Cardiac muscle cell (in vitro differentiated cells and primary cell): ENCODE results near the gene TERB2. TPM values are rescaled to one million over a fixed set of nuclear protein-coding genes. Genes with fewer than 3 reads are reported as not detected.
"Not testable (repeated sequence)": the region's sequence is repeated elsewhere in the genome, so short reads cannot be mapped to it uniquely, and the experiment has no call there.

Experiments
- DNase-seq, 2 donors: peaks; one replicate each; pipeline versions ENCODE4 v3.0.0 to v3.0.0-alpha.2; 2010 to 2017; ENCODE audit warnings: low read depth in 1 of 2, low spot score in 1 of 2
- H3K27ac ChIP-seq: fragments of 200-600 bp; sonication (generic); 2 replicates; pipeline ENCODE4 v1.5.1; 2016
- H3K27me3 ChIP-seq: fragments of 200-600 bp; sonication (generic); 2 replicates; pipeline ENCODE4 v1.6.0; 2016; ENCODE audit warnings: control low read depth
- H3K36me3 ChIP-seq: fragments of 200-600 bp; sonication (generic); 2 replicates; pipeline ENCODE4 v1.5.1; 2016; ENCODE audit warnings: control low read depth
- H3K4me1 ChIP-seq: fragments of 200-600 bp; sonication (generic); 2 replicates; pipeline ENCODE4 v1.8.1; 2017; ENCODE audit warnings: low read depth, mild to moderate bottlenecking, mixed run types
- H3K4me3 ChIP-seq: fragments of 200-600 bp; sonication (generic); 2 replicates; pipeline ENCODE4 v1.5.1; 2016; ENCODE audit warnings: mild to moderate bottlenecking
- H3K9me3 ChIP-seq: fragments of 200-600 bp; sonication (generic); 2 replicates; pipeline ENCODE4 v1.5.1; 2017; ENCODE audit warnings: low read depth, mild to moderate bottlenecking, control low read depth
- polyA plus RNA-seq: library from polyadenylated mRNA; unstranded; fragments of >200 nt; fragmentation: Nextera tagmentation; extraction: Ambion mirVana; gene quantifications from 2 replicates; pipeline ENCODE4 v1.2.1, GENCODE V29; 2016
- total RNA-seq: library from RNA; depleted of rRNA; stranded (reverse); fragments of >200 nt; gene quantifications from 2 replicates; pipeline ENCODE4 v1.2.3, GENCODE V29; 2016
- TF ChIP-seq, protein P1 (sequence below): IDR thresholded peaks from 2 replicates; pipeline ENCODE4 v1.5.1; 2012; ENCODE audit warnings: low read depth, mild to moderate bottlenecking, low read length

Gene TERB2
- total and polyA plus RNA-seq, 2 experiments from 2014 or later = not detected

DNA sequence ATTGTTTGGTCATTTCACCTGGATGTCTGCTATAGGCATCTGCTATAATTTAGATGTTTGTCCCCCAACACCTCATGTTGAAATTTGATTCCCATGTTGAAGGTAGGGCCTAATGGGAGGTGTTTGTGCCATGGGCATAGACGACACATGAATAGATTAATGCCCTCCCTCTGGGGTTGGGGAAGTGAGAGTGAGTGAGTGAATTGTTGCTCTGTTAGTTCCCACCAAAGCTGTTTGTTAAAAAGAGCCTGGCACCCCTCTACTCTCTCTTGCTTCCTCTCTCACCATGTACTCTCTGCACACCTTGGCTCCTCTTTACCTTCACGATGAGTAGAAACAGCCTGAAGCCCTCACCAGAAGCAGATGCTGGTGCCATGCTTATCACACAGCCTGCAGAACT is 42.6 kb downstream of the TERB2 start:
- no peaks in the 10 kb centered on the region for H3K9me3 ChIP-seq
- H3K4me1 ChIP-seq = no peaks in the 10 kb centered on the region
- H3K27ac ChIP-seq = no peak overlapping the region
- H3K27me3 ChIP-seq = no peaks in the 10 kb centered on the region
- H3K4me3 ChIP-seq = no peak overlapping the region
- DNase-seq = no peak
- no peaks in the 10 kb centered on the region for H3K36me3 ChIP-seq
- TF ChIP-seq, protein P1, sequence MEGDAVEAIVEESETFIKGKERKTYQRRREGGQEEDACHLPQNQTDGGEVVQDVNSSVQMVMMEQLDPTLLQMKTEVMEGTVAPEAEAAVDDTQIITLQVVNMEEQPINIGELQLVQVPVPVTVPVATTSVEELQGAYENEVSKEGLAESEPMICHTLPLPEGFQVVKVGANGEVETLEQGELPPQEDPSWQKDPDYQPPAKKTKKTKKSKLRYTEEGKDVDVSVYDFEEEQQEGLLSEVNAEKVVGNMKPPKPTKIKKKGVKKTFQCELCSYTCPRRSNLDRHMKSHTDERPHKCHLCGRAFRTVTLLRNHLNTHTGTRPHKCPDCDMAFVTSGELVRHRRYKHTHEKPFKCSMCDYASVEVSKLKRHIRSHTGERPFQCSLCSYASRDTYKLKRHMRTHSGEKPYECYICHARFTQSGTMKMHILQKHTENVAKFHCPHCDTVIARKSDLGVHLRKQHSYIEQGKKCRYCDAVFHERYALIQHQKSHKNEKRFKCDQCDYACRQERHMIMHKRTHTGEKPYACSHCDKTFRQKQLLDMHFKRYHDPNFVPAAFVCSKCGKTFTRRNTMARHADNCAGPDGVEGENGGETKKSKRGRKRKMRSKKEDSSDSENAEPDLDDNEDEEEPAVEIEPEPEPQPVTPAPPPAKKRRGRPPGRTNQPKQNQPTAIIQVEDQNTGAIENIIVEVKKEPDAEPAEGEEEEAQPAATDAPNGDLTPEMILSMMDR = no peak

DNA sequence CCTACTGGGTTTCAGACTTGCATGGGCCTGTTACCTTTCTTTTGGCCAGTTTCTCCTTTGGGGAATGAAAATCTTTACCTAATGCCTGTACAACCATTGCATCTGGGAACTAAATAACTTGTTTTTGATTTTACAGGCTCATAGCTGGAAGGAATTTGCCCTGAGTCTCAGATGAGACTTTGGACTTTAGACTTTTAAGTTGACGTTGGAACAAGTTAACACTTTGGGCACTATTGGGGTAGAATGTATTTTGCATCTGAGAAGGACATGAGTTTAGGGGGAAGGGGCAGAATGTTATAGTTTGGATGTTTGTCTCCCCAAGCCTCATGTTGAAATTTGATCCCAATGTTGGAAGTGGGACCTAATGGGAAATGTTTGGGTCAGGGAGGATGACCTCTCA is 44.7 kb downstream of the TERB2 start:
- H3K4me1 ChIP-seq, H3K27ac ChIP-seq, H3K36me3 ChIP-seq, H3K27me3 ChIP-seq, DNase-seq, H3K9me3 ChIP-seq, H3K4me3 ChIP-seq: not testable (repeated sequence)

DNA sequence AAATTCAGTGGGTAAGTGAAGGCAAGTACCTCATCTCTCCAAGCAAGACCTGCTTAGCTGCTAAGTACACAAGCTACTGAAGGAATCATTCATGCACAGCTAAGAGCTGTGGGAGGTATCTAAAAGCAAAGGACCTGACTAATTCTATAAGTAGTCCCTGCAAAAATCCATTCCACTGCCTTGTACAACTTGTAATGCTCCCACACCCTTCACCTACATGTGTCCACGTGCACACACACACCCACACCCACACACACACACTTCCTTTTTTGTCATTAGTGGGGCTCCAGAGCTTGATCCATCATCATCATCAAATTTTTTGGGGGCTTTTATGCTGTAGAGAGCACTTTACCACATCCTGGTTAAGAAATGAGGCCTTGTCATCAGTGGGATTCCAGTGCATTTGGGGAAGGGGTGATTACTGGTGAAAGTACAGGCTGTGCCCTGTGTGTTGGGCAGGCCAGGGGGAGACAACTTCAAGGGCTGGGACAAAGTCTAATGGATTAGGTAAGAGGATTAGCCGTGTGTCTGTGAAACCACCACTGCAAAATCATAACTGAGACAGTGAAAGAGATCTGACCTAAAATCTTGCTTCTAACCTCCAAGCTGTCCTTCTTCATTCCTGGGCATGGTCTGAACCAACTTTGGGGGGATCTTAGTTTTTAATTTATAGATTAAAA is 47.4 kb downstream of the TERB2 start:
- not testable (repeated sequence) for H3K4me3 ChIP-seq, H3K4me1 ChIP-seq, DNase-seq

DNA sequence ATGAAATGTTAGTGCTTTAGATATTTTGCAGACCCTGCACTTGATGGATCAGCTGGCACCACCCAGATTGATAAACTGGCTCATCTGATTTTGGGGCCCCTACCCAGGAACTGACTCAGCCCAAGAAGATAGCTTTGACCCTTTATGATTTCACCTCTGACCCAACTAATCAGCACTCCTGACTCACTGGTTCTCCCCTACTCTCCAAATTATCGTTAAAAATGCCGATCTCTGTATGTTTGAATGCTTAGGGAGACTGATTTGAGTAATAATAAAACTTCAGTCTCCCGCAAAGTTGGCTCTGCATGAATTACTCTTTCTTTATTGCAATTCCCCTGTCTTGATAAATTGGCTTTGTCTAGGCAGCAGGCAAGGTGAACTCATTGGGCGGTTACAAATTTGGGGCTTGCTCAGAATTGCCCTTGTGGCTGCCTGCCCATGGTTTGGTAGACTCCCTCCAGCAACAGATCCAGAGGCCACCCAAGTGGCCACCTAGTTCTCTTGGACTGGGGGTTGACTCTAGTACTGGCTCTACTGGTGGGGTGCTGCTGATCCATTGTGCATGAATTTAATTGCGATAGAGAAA is 48.2 kb downstream of the TERB2 start:
- H3K36me3 ChIP-seq, DNase-seq, H3K27me3 ChIP-seq, H3K4me3 ChIP-seq, H3K4me1 ChIP-seq, H3K27ac ChIP-seq, H3K9me3 ChIP-seq: not testable (repeated sequence)

More for the DNA sequence above, 47.4 kb downstream of the TERB2 start:
- H3K9me3 ChIP-seq, H3K27me3 ChIP-seq, H3K36me3 ChIP-seq, H3K27ac ChIP-seq: not testable (repeated sequence)

DNA sequence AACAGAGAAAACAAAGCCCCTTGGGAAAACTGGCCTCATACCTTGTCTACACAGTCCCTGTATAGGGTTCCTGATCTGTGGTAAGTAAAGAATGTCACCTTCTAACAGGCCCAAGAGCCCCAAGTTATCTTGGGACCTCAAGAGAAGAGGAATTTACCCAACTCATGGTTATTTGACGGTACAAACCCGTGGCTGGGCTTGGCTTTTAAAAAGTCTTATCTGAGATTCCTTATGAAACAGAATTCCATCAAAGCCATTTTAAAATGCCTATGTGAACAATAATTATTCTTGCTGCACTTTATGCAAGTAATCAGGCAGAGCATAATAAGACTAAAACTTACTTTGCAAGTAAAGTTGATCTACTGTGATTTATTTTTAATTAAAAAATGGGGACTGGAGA is 52.6 kb downstream of the TERB2 start:
- Histone ChIP-seq H3K36me3 (no peaks in the 10 kb centered on the region), H3K4me3 (no peak overlapping the region), H3K4me1 (no peaks in the 10 kb centered on the region), H3K9me3 (no peaks in the 10 kb centered on the region), H3K27ac (no peak overlapping the region), H3K27me3 (no peaks in the 10 kb centered on the region)
- DNase-seq = no peak
- TF ChIP-seq, protein P1 = no peak

DNA sequence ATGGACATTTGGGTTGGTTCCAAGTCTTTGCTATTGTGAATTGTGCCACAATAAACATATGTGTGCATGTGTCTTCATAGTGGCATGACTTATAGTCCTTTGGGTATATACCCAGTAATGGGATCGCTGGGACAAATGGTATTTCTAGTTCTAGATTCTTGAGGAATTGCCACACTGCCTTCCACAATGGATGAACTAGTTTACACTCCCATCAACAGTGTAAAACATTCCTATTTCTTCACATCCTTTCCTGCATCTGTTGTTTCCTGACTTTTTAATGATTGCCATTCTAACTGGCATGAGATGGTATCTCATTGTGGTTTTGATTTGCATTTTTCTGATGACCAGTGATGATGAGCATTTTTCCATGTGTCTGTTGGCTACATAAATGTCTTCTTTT is 58.6 kb downstream of the TERB2 start:
- not testable (repeated sequence) for DNase-seq, H3K4me3 ChIP-seq, H3K27ac ChIP-seq, H3K27me3 ChIP-seq, H3K4me1 ChIP-seq, H3K36me3 ChIP-seq, H3K9me3 ChIP-seq

DNA sequence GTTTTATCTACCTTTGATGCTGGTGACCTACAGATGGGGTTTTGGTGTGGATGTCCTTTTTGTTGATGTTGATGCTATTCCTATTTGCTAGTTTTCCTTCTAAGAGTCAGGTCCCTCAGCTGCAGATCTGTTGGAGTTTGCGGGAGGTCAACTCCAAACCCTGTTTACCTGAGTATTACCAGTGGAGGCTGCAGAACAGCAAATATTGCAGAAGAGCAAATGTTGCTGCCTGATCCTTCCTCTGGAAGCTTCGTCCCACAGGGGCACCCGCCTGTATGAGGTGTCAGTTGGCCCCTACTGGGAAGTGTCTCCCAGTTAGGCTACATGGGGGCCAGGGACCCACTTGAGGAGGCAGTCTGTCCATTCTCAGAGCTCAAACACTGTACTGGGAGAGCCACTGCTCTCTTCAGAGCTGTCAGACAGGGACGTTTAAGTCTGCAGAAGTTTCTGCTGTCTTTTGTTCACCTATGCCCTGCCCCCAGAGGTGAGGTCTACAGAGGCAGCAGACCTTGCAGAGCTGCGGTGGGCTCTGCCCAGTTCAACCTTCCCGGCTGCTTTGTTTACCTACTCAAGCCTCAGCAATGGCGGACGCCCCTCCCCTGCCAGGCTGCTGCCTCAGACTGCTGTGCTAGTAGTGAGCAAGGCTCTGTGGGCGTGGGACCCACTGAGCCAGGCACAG is 63.9 kb downstream of the TERB2 start:
- not testable (repeated sequence) for H3K27ac ChIP-seq, DNase-seq, H3K36me3 ChIP-seq

DNA sequence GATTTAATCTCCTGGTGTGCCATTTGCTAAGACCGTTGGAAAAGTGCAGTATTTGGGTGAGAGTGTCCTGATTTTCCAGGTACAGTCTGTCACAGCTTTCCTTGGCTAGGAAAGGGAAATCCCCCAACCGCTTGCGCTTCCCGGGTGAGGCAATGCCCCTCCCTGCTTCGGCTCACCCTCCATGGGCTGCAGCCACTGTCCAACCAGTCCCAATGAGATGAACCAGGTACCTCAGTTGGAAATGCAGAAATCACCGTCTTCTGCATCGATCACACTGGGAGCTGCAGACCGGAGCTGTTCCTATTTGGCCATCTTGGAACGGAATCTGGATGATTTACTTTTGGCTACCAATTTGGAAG is 64.4 kb downstream of the TERB2 start:
- not testable (repeated sequence) for H3K27ac ChIP-seq, H3K27me3 ChIP-seq, H3K36me3 ChIP-seq, DNase-seq, H3K9me3 ChIP-seq, H3K4me1 ChIP-seq, H3K4me3 ChIP-seq

More for the DNA sequence above, 63.9 kb downstream of the TERB2 start:
- H3K27me3 ChIP-seq, H3K4me1 ChIP-seq, H3K9me3 ChIP-seq, H3K4me3 ChIP-seq: not testable (repeated sequence)
